HG03558 (cell line): ENCODE data around the gene KCTD13.
"Not testable (repeated sequence)": the region's sequence is repeated elsewhere in the genome, so short reads cannot be mapped to it uniquely, and the experiment has no call there.

Experiments used
- ATAC-seq: cut with Tn5 transposase; IDR thresholded peaks from one replicate; pipeline ENCODE4 v1.9.1; 2021; ENCODE audit warnings: moderate number of reproducible peaks; ENCODE audit not compliant: unreplicated experiment; ENCODE audit errors: extremely low read depth

KCTD13 gene

GRCh38 chr16:29947897-29948296 is 21.9 kb upstream of the KCTD13 start:
- ATAC-seq, result no peak

GRCh38 chr16:29943846-29944799 is 18.1 kb upstream of the KCTD13 start:
- ATAC-seq, result no peak

- no peak for ATAC-seq
Observed at GRCh38 chr16:29940656-29941055, 14.6 kb upstream of the KCTD13 start.

GRCh38 chr16:29931750-29932149 is 5.7 kb upstream of the KCTD13 start:
- not testable (repeated sequence) for ATAC-seq

GRCh38 chr16:29927070-29927905 is 1.3 kb upstream of the KCTD13 start:
- ATAC-seq, result no peak

GRCh38 chr16:29926711-29927052 is 656 bp upstream of the KCTD13 start:
- ATAC-seq, result no peak

GRCh38 chr16:29925105-29925756 is 795 bp downstream of the KCTD13 start:
- no peak for ATAC-seq

- no peak for ATAC-seq
Observed at GRCh38 chr16:29922986-29923501, 3.0 kb downstream of the KCTD13 start.

- ATAC-seq, result no peak
Observed at GRCh38 chr16:29922326-29922725, 3.7 kb downstream of the KCTD13 start.

GRCh38 chr16:29921034-29921385 is 5.0 kb downstream of the KCTD13 start:
- no peak for ATAC-seq

GRCh38 chr16:29920288-29921033 is 5.6 kb downstream of the KCTD13 start:
- no peak for ATAC-seq

- ATAC-seq, result no peak
Observed at GRCh38 chr16:29916979-29917378, 9.0 kb downstream of the KCTD13 start.

- ATAC-seq, result no peak
Observed at GRCh38 chr16:29915590-29916247, 10.3 kb downstream of the KCTD13 start.

- no peak for ATAC-seq
Observed at GRCh38 chr16:29913514-29913913, 12.5 kb downstream of the KCTD13 start.

GRCh38 chr16:29912087-29912486 is 13.9 kb downstream of the KCTD13 start:
- ATAC-seq, result no peak

GRCh38 chr16:29911676-29912010 is 14.4 kb downstream of the KCTD13 start:
- ATAC-seq, result no peak

GRCh38 chr16:29910819-29911675 is 15.0 kb downstream of the KCTD13 start:
- ATAC-seq, result no peak

- ATAC-seq, result not testable (repeated sequence)
Observed at GRCh38 chr16:29909851-29910250, 16.2 kb downstream of the KCTD13 start.

GRCh38 chr16:29909391-29909790 is 16.6 kb downstream of the KCTD13 start:
- ATAC-seq, result no peak
